IMR-90 (cell line): ENCODE results near the gene CD209. TPM values are rescaled to one million over a fixed set of nuclear protein-coding genes. Genes with fewer than 3 reads are reported as not detected.

Source experiments
- ATAC-seq: fragments of 200-7000 bp; cut with Tn5 transposase; 2 replicates; pipeline ENCODE4 v1.9.1; 2020; ENCODE audit warnings: low read depth, mild to moderate bottlenecking, moderate library complexity
- BruUV-seq: library from RNA; stranded (reverse); fragments of 400-500 nt; replicated peaks from 2 replicates; lab custom pipeline; 2021; lab: Mats Ljungman, UMichigan
- CTCF ChIA-PET: fragments of 300-600 bp; formaldehyde crosslinking; extraction: SDS; loops from one replicate; lab custom pipeline; 2021; ENCODE audit warnings: antibody characterized with exemption; lab: Yijun Ruan, JAX
- POLR2A ChIA-PET: fragments of 300-600 bp; sonication (Branson Sonifier 250); formaldehyde crosslinking; loops from one replicate; lab custom pipeline; 2022; ENCODE audit warnings: antibody characterized with exemption; ENCODE audit not compliant: unreplicated experiment; lab: Charles Lee
- DNase-seq: peaks from one replicate; pipeline ENCODE4 v3.0.0; 2013
- H2AFZ ChIP-seq: replicated peaks from 2 replicates; pipeline ENCODE3; 2013; ENCODE audit warnings: low read length, mild to moderate bottlenecking; ENCODE audit not compliant: poor library complexity
- H2AK5ac ChIP-seq: 2 replicates; pipeline ENCODE4 v1.6.1; 2013; ENCODE audit warnings: low read depth, low read length, inconsistent platforms
- H2AK9ac ChIP-seq: replicated peaks from 2 replicates; pipeline ENCODE3; 2013; ENCODE audit warnings: mild to moderate bottlenecking, low read depth, low read length, moderate library complexity; ENCODE audit not compliant: poor library complexity
- H2BK120ac ChIP-seq: 2 replicates; pipeline ENCODE4 v1.6.1; 2013; ENCODE audit warnings: low read depth, low read length, inconsistent platforms
- H2BK15ac ChIP-seq: 3 replicates; pipeline ENCODE4 v1.6.1; 2013; ENCODE audit warnings: low read depth, low read length, inconsistent platforms
- H2BK20ac ChIP-seq: 2 replicates; pipeline ENCODE4 v1.6.1; 2013; ENCODE audit warnings: low read depth, mild to moderate bottlenecking, inconsistent platforms, low read length, moderate library complexity
- H2BK5ac ChIP-seq: 2 replicates; pipeline ENCODE4 v1.6.1; 2013; ENCODE audit warnings: mild to moderate bottlenecking, low read depth, low read length, inconsistent platforms; ENCODE audit not compliant: poor library complexity, severe bottlenecking
- H3K14ac ChIP-seq: replicated peaks from 2 replicates; pipeline ENCODE4 v1.6.1; 2013; ENCODE audit warnings: low read depth, low read length, inconsistent platforms
- H3K18ac ChIP-seq: 2 replicates; pipeline ENCODE4 v1.6.1; 2013; ENCODE audit warnings: low read depth, low read length, control low read depth
- H3K23ac ChIP-seq: 2 replicates; pipeline ENCODE4 v1.6.1; 2013; ENCODE audit warnings: low read depth, low read length, inconsistent platforms
- H3K27ac ChIP-seq: 2 replicates; pipeline ENCODE4 v1.5.1; 2013; ENCODE audit warnings: mild to moderate bottlenecking, control low read depth, low read length; ENCODE audit not compliant: insufficient read depth
- H3K27me3 ChIP-seq: 2 replicates; pipeline ENCODE4 v1.6.1; 2013; ENCODE audit warnings: low read length; ENCODE audit not compliant: control insufficient read depth, insufficient read depth
- H3K36me3 ChIP-seq: 2 replicates; pipeline ENCODE4 v1.6.1; 2013; ENCODE audit warnings: low read length, mixed read lengths; ENCODE audit not compliant: control insufficient read depth, insufficient read depth
- H3K4ac ChIP-seq: 2 replicates; pipeline ENCODE4 v1.6.1; 2013; ENCODE audit warnings: low read depth, low read length, inconsistent platforms
- H3K4me1 ChIP-seq: 2 replicates; pipeline ENCODE4 v1.6.1; 2013; ENCODE audit warnings: low read length, mixed read lengths; ENCODE audit not compliant: control insufficient read depth, insufficient read depth
- H3K4me2 ChIP-seq: 2 replicates; pipeline ENCODE4 v1.6.1; 2013; ENCODE audit warnings: low read depth, mild to moderate bottlenecking, control low read depth, low read length, moderate library complexity
- H3K4me3 ChIP-seq: 2 replicates; pipeline ENCODE4 v1.5.1; 2013; ENCODE audit warnings: low read depth, mild to moderate bottlenecking, control low read depth, low read length, moderate library complexity; ENCODE audit not compliant: insufficient read depth
- H3K56ac ChIP-seq: 2 replicates; pipeline ENCODE4 v1.6.1; 2013; ENCODE audit warnings: low read length, inconsistent platforms; ENCODE audit not compliant: insufficient read depth; ENCODE audit errors: extremely low read depth
- H3K79me1 ChIP-seq, 2 experiments: 2 replicates each; pipeline ENCODE4 v1.6.1; 2013; ENCODE audit warnings: low read length in 2 of 2, inconsistent platforms in 1 of 2, low read depth in 1 of 2
- H3K9ac ChIP-seq: 2 replicates; pipeline ENCODE4 v1.6.1; 2013; ENCODE audit warnings: low read depth, low read length, control low read depth
- H3K9me1 ChIP-seq: 2 replicates; pipeline ENCODE4 v1.6.1; 2013; ENCODE audit warnings: low read length, inconsistent platforms; ENCODE audit not compliant: insufficient read depth
- H3K9me3 ChIP-seq: 2 replicates; pipeline ENCODE4 v1.6.1; 2013; ENCODE audit warnings: low read length; ENCODE audit not compliant: control insufficient read depth, insufficient read depth
- H4K20me1 ChIP-seq: 2 replicates; pipeline ENCODE4 v1.6.1; 2013; ENCODE audit warnings: low read length, inconsistent platforms; ENCODE audit not compliant: insufficient read depth
- H4K5ac ChIP-seq: 2 replicates; pipeline ENCODE4 v1.6.1; 2013; ENCODE audit warnings: mild to moderate bottlenecking, low read depth, low read length, control low read depth
- H4K8ac ChIP-seq, 2 experiments: 2 replicates each; pipeline ENCODE4 v1.6.1; 2013; ENCODE audit warnings: low read depth in 2 of 2, low read length in 2 of 2, control low read depth in 1 of 2, inconsistent platforms in 1 of 2
- H4K91ac ChIP-seq: 2 replicates; pipeline ENCODE4 v1.6.1; 2013; ENCODE audit warnings: low read depth, low read length, inconsistent platforms; ENCODE audit not compliant: insufficient read depth
- BHLHE40 ChIP-seq: fragments of 150-350 bp; IDR thresholded peaks from 2 replicates; pipeline ENCODE4 v1.6.1; 2016; ENCODE audit warnings: mild to moderate bottlenecking, low read depth, low read length
- CHD1 ChIP-seq: IDR thresholded peaks from 2 replicates; pipeline ENCODE4 v1.6.1; 2012; ENCODE audit warnings: low read depth, low read length, improper control_type of control experiment
- FOS ChIP-seq: fragments of 150-350 bp; IDR thresholded peaks from 2 replicates; pipeline ENCODE4 v1.6.1; 2016; ENCODE audit warnings: low read depth, low read length
- MAFK ChIP-seq: IDR thresholded peaks from 2 replicates; pipeline ENCODE4 v1.6.1; 2012; ENCODE audit warnings: low read depth, low read length, improper control_type of control experiment
- MAZ ChIP-seq: IDR thresholded peaks from 2 replicates; pipeline ENCODE4 v1.6.1; 2012; ENCODE audit warnings: low read depth, mild to moderate bottlenecking, low read length, improper control_type of control experiment, moderate library complexity, borderline replicate concordance
- RCOR1 ChIP-seq: IDR thresholded peaks from 2 replicates; pipeline ENCODE4 v1.6.1; 2012; ENCODE audit warnings: mild to moderate bottlenecking, low read length, improper control_type of control experiment; ENCODE audit not compliant: insufficient replicate concordance
- RFX5 ChIP-seq: IDR thresholded peaks from 2 replicates; pipeline ENCODE4 v1.8.0; 2012; ENCODE audit warnings: low read depth, mild to moderate bottlenecking, low read length, moderate library complexity
- SMC3 ChIP-seq: fragments of 150-350 bp; IDR thresholded peaks from 2 replicates; pipeline ENCODE4 v1.6.1; 2016; ENCODE audit warnings: low read depth, mild to moderate bottlenecking, antibody characterized with exemption, low read length, moderate library complexity
- WGBS, 2 experiments: methylation state at CpG; one replicate each; pipeline versions ENCODE4 v1.1.5 to v1.1.7; 2013; ENCODE audit warnings: missing lambda C conversion rate in 2 of 2; ENCODE audit not compliant: insufficient read length in 1 of 2; ENCODE audit errors: extremely low coverage in 2 of 2; 5-methylcytosine and 5-hydroxymethylcytosine counted together
- dilution Hi-C: fragments of 300-500 bp; cut with HindIII; formaldehyde crosslinking; loops from one replicate; pipeline ENCODE4 v1.14.3; 2018; ENCODE audit warnings: low sequenced_read_pairs; ENCODE audit not compliant: unreplicated experiment
- in situ Hi-C: fragments of 300-500 bp; cut with MboI; formaldehyde crosslinking; loops from 3 replicates; pipeline ENCODE4 v1.14.3; 2019; ENCODE audit warnings: low sequenced_read_pairs, inconsistent platforms, mixed read lengths
- intact Hi-C: fragments of 100-400 bp; cut with micrococcal nuclease; formaldehyde crosslinking; loops from 2 replicates; pipeline ENCODE4 v1.10.0; 2022
- polyA plus RNA-seq, 3 experiments: library from polyadenylated mRNA; depleted of rRNA; stranded (reverse); fragments of >200 nt; gene quantifications; 2 replicates each; pipeline ENCODE4 v1.2.3, GENCODE V29; 2012; ENCODE audit warnings: low replicate concordance in 1 of 3
- total RNA-seq: library from RNA; depleted of rRNA; stranded (reverse); fragments of >200 nt; gene quantifications from 2 replicates; pipeline ENCODE4 v1.2.3, GENCODE V29; 2012
- TF ChIP-seq, protein P1 (sequence below): fragments of 150-350 bp; IDR thresholded peaks from 2 replicates; pipeline ENCODE4 v1.6.1; 2017; ENCODE audit warnings: mild to moderate bottlenecking, antibody characterized with exemption, low read length, low read depth
- TF ChIP-seq, protein P2 (sequence below): fragments of 150-350 bp; IDR thresholded peaks from 2 replicates; pipeline ENCODE4 v1.6.1; 2016; ENCODE audit warnings: low read depth, mild to moderate bottlenecking, low read length, moderate library complexity, borderline replicate concordance

The CD209 gene
- total and polyA plus RNA-seq, 2 of the 4 experiments (the other 2 are of a cell fraction) = not detected

DNA sequence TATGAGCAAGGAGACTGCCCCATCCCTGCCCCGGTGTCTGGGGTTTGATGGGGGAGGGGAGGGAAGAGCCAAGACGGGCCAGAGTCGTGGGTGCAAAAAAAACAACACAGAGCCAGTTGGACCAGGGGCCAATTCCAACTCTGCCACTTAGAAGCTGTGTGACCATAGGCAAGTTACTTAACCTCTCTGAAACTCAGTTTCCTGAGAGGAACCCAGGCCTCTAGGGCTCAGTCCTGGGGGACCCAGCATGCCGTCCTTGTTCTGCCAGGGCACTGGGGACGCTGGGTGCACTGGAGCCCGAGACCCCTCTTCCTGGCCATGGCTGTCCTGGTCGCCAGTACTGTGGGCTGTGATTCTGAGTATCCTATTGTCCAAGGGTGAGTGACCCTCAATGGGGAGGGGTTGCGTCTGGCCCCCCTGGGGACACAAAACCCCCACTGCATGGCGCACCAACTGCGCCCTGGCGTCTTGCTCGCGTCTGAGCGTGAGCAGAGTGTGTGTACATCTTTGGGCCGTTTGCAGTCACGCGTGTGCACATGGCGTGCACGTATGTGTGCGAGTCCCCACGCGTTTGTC, 40.4 kb upstream of the CD209 start:
- WGBS, 2 experiments = 9% methylated on average over 14 of the region's 22 CpGs; no CpG with 5 or more reads in 1 of the 2 experiments
- intact Hi-C loops (no loop called here), in situ Hi-C loops (no loop called here), dilution Hi-C loops (no loop called here)
- POLR2A ChIA-PET = no interaction called here
- H2AK9ac ChIP-seq = no peak overlapping the region
- no peaks in the 10 kb centered on the region for H3K4me1 ChIP-seq
- TF ChIP-seq FOS (no peak), BHLHE40 (no peak), CHD1 (no peak), RCOR1 (no peak), SMC3 (no peak), MAFK (no peak), RFX5 (no peak), MAZ (no peak)
- TF ChIP-seq, protein P1, sequence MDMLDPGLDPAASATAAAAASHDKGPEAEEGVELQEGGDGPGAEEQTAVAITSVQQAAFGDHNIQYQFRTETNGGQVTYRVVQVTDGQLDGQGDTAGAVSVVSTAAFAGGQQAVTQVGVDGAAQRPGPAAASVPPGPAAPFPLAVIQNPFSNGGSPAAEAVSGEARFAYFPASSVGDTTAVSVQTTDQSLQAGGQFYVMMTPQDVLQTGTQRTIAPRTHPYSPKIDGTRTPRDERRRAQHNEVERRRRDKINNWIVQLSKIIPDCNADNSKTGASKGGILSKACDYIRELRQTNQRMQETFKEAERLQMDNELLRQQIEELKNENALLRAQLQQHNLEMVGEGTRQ = no peak
- TF ChIP-seq, protein P2, sequence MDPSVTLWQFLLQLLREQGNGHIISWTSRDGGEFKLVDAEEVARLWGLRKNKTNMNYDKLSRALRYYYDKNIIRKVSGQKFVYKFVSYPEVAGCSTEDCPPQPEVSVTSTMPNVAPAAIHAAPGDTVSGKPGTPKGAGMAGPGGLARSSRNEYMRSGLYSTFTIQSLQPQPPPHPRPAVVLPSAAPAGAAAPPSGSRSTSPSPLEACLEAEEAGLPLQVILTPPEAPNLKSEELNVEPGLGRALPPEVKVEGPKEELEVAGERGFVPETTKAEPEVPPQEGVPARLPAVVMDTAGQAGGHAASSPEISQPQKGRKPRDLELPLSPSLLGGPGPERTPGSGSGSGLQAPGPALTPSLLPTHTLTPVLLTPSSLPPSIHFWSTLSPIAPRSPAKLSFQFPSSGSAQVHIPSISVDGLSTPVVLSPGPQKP = no peak
- no peak overlapping the region for H4K8ac ChIP-seq
- no peak overlapping the region for H3K18ac ChIP-seq
- peaks cover 29% of the 10 kb centered on the region for H3K27me3 ChIP-seq
- no peak overlapping the region for H2BK5ac ChIP-seq
- no peaks in the 10 kb centered on the region for H3K36me3 ChIP-seq
- H3K27ac ChIP-seq = no peak overlapping the region
- H3K9me3 ChIP-seq = no peaks in the 10 kb centered on the region
- no peaks in the 10 kb centered on the region for H3K9me1 ChIP-seq
- H2BK15ac ChIP-seq = no peak overlapping the region
- CTCF ChIA-PET = no interaction called here
- no peak overlapping the region for H3K9ac ChIP-seq
- H3K4me3 ChIP-seq = no peak overlapping the region
- H2AFZ ChIP-seq = no peak overlapping the region
- H4K5ac ChIP-seq = no peak overlapping the region
- H2BK120ac ChIP-seq = no peak overlapping the region
- no peaks in the 10 kb centered on the region for H4K20me1 ChIP-seq
- DNase-seq = no peak
- H3K4ac ChIP-seq = no peak overlapping the region
- H3K14ac ChIP-seq = no peak overlapping the region
- no peak overlapping the region for H4K91ac ChIP-seq
- H3K56ac ChIP-seq = no peak overlapping the region
- no peak overlapping the region for H3K23ac ChIP-seq
- BruUV-seq = no TSS peak
- H3K4me2 ChIP-seq = no peak overlapping the region
- ATAC-seq = no peak
- no peak overlapping the region for H2BK20ac ChIP-seq
- no peak overlapping the region for H2AK5ac ChIP-seq
- no peaks in the 10 kb centered on the region for H3K79me1 ChIP-seq
